ENCODE data around the gene DTNB.

GRCh38 chr2:25597881-25598280, 75.5 kb downstream of the DTNB start:
- TF ChIP-seq CTCF (IDR thresholded peaks at IDR 0.05; ENCODE audit: poor library complexity, severe bottlenecking) (no peak), REST (IDR thresholded peaks at IDR 0.05; ENCODE audit: borderline replicate concordance) (no peak), MXI1 (conservative IDR thresholded peaks at IDR 0.05; ENCODE audit: poor library complexity, severe bottlenecking) (no peak), TAF1 (IDR thresholded peaks at IDR 0.05; ENCODE audit: low read depth) (no peak), POLR2AphosphoS5 (IDR thresholded peaks at IDR 0.05) (no peak), EZH2 (IDR thresholded peaks at IDR 0.05; ENCODE audit: borderline replicate concordance, insufficient read depth, low read length, poor library complexity, severe bottlenecking) (no peak), SMC3 (conservative IDR thresholded peaks at IDR 0.05; ENCODE audit: poor library complexity) (no peak), EP300 (conservative IDR thresholded peaks at IDR 0.05; ENCODE audit: poor library complexity, severe bottlenecking) (no peak), RAD21 (conservative IDR thresholded peaks at IDR 0.05) (no peak)
